WTC11 (cell line): ENCODE results near the gene NOX5. TPM values are rescaled to one million over a fixed set of nuclear protein-coding genes. Genes with fewer than 3 reads are reported as not detected.

ENCODE experiments used
- ATAC-seq: fragments of 200-7000 bp; cut with Tn5 transposase; 2 replicates; pipeline ENCODE4 v1.10.0; 2021; ENCODE audit warnings: mild to moderate bottlenecking, moderate library complexity
- CTCF ChIA-PET: fragments of 300-600 bp; sonication (Branson Sonifier 250); formaldehyde crosslinking; loops from one replicate; lab custom pipeline; 2021; ENCODE audit warnings: antibody characterized with exemption; lab: Charles Lee
- POLR2A ChIA-PET: fragments of 350-600 bp; sonication (Branson Sonifier 250); formaldehyde crosslinking; loops from one replicate; lab custom pipeline; 2021; ENCODE audit warnings: antibody characterized with exemption; lab: Charles Lee
- DNase-seq: peaks from one replicate; pipeline ENCODE4 v3.0.0; 2021; ENCODE audit warnings: low spot score
- H3K27ac Mint-ChIP-seq: 2 replicates; pipeline ENCODE4 v1.8.0; 2021; ENCODE audit warnings: mixed read lengths
- H3K27me3 Mint-ChIP-seq: 2 replicates; pipeline ENCODE4 v1.8.0; 2021; ENCODE audit warnings: low read depth, mild to moderate bottlenecking, moderate library complexity, mixed read lengths
- H3K36me3 Mint-ChIP-seq: 2 replicates; pipeline ENCODE4 v1.8.0; 2021; ENCODE audit warnings: mixed read lengths
- H3K4me1 Mint-ChIP-seq: 2 replicates; pipeline ENCODE4 v1.8.0; 2022; ENCODE audit warnings: mixed read lengths
- H3K4me3 Mint-ChIP-seq: 2 replicates; pipeline ENCODE4 v1.8.0; 2021; ENCODE audit warnings: mild to moderate bottlenecking, moderate library complexity, mixed read lengths
- H3K9me3 Mint-ChIP-seq: 2 replicates; pipeline ENCODE4 v1.8.0; 2021; ENCODE audit warnings: mixed read lengths
- CBFB ChIP-seq: sonication (generic); formaldehyde crosslinking; IDR thresholded peaks from 2 replicates; pipeline ENCODE4 v1.8.1; 2022; ENCODE audit warnings: mild to moderate bottlenecking, low read depth, missing genetic modification reagents
- CREB1 ChIP-seq: sonication (generic); formaldehyde crosslinking; IDR thresholded peaks from 2 replicates; pipeline ENCODE4 v1.8.0; 2023; ENCODE audit warnings: mild to moderate bottlenecking, missing genetic modification reagents
- FOXP1 ChIP-seq: sonication (generic); formaldehyde crosslinking; IDR thresholded peaks from 2 replicates; pipeline ENCODE4 v1.8.0; 2022; ENCODE audit warnings: missing genetic modification reagents, mild to moderate bottlenecking, moderate library complexity, borderline replicate concordance
- GRHL2 ChIP-seq: fragments of 250-450 bp; sonication (Bioruptor Pico); IDR thresholded peaks from 2 replicates; pipeline ENCODE4 v1.8.0; 2022; ENCODE audit warnings: mild to moderate bottlenecking, moderate library complexity; ENCODE audit not compliant: insufficient replicate concordance, severe bottlenecking
- NFATC4 ChIP-seq: fragments of 250-450 bp; sonication (Bioruptor Pico); IDR thresholded peaks from 2 replicates; pipeline ENCODE4 v1.9.0; 2021; ENCODE audit warnings: mild to moderate bottlenecking
- NR1H2 ChIP-seq: sonication (generic); formaldehyde crosslinking; IDR thresholded peaks from 2 replicates; pipeline ENCODE4 v1.9.0; 2021; ENCODE audit warnings: mild to moderate bottlenecking, moderate library complexity, missing genetic modification reagents
- OVOL2 ChIP-seq: fragments of 250-450 bp; sonication (Bioruptor Pico); IDR thresholded peaks from 2 replicates; pipeline ENCODE4 v1.9.0; 2021; ENCODE audit warnings: mild to moderate bottlenecking, borderline replicate concordance
- SMAD3 ChIP-seq: sonication (generic); formaldehyde crosslinking; IDR thresholded peaks from 2 replicates; pipeline ENCODE4 v1.8.0; 2022; ENCODE audit warnings: missing genetic modification reagents, mild to moderate bottlenecking, borderline replicate concordance
- SMAD4 ChIP-seq: sonication (generic); formaldehyde crosslinking; IDR thresholded peaks from 2 replicates; pipeline ENCODE4 v1.8.0; 2022; ENCODE audit warnings: mild to moderate bottlenecking, missing genetic modification reagents
- TEAD4 ChIP-seq: sonication (generic); formaldehyde crosslinking; IDR thresholded peaks from 2 replicates; pipeline ENCODE4 v1.8.0; 2022; ENCODE audit warnings: mild to moderate bottlenecking, missing genetic modification reagents
- ZNF138 ChIP-seq: sonication (generic); formaldehyde crosslinking; conservative IDR thresholded peaks from 2 replicates; pipeline ENCODE4 v1.8.1; 2022; ENCODE audit warnings: mild to moderate bottlenecking, moderate library complexity, missing genetic modification reagents
- ZNF423 ChIP-seq: fragments of 250-450 bp; sonication (Bioruptor Pico); IDR thresholded peaks from 2 replicates; pipeline ENCODE4 v2.1.2; 2022; ENCODE audit warnings: mild to moderate bottlenecking, moderate library complexity
- total RNA-seq: library from RNA; stranded (reverse); gene quantifications from 3 replicates; pipeline ENCODE4 v1.2.3, GENCODE V29; 2021
- TF ChIP-seq, protein P1 (sequence below): fragments of 250-450 bp; sonication (Bioruptor Pico); IDR thresholded peaks from 2 replicates; pipeline ENCODE4 v2.1.2; 2022; ENCODE audit warnings: mild to moderate bottlenecking, moderate library complexity
- TF ChIP-seq, protein P2 (sequence below): sonication (generic); formaldehyde crosslinking; IDR thresholded peaks from 2 replicates; pipeline ENCODE4 v1.8.0; 2022; ENCODE audit warnings: mild to moderate bottlenecking, missing genetic modification reagents
- TF ChIP-seq, protein P3 (sequence below): sonication (generic); formaldehyde crosslinking; IDR thresholded peaks from 2 replicates; pipeline ENCODE4 v1.8.1; 2023; ENCODE audit warnings: mild to moderate bottlenecking, missing genetic modification reagents
- TF ChIP-seq, protein P4 (sequence below): fragments of 250-450 bp; sonication (Bioruptor Pico); IDR thresholded peaks from 2 replicates; pipeline ENCODE4 v1.9.0; 2021; ENCODE audit warnings: mild to moderate bottlenecking
- TF ChIP-seq, protein P5 (sequence below): sonication (generic); formaldehyde crosslinking; IDR thresholded peaks from 2 replicates; pipeline ENCODE4 v1.8.1; 2023; ENCODE audit warnings: mild to moderate bottlenecking, missing genetic modification reagents, moderate library complexity
- TF ChIP-seq, protein P6 (sequence below): sonication (generic); formaldehyde crosslinking; IDR thresholded peaks from 2 replicates; pipeline ENCODE4 v1.8.1; 2023; ENCODE audit warnings: mild to moderate bottlenecking, moderate library complexity, missing genetic modification reagents
- TF ChIP-seq, protein P7 (sequence below): sonication (generic); formaldehyde crosslinking; IDR thresholded peaks from 2 replicates; pipeline ENCODE4 v1.8.1; 2022; ENCODE audit warnings: mild to moderate bottlenecking, missing genetic modification reagents, moderate library complexity, borderline replicate concordance
- TF ChIP-seq, protein P8 (sequence below): fragments of 250-450 bp; sonication (Bioruptor Pico); IDR thresholded peaks from 2 replicates; pipeline ENCODE4 v1.8.0; 2021; ENCODE audit warnings: mild to moderate bottlenecking
- TF ChIP-seq, protein P9 (sequence below): sonication (generic); formaldehyde crosslinking; IDR thresholded peaks from 2 replicates; pipeline ENCODE4 v1.8.0; 2022; ENCODE audit warnings: mild to moderate bottlenecking, missing genetic modification reagents

The NOX5 gene
- total RNA-seq, 1 experiment from 2014 or later: not detected

DNA sequence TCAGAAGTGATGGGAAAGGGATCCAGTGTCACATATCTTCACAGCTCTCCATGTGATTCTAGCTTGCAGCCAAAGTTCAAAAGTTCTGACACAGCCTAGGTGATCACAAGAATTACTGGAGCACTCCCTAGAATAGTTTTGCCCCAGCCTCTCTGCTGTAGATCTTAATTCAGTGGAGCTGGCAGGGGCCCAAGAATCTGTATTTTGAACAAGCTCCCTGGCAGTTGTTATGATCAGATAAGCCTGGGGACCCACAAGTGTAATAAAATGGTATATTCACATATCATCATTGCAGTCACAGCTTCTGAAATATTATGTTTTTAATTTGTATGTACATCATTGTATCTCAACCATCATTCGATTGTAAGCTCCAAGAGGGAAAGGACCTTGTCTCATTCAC, 62.3 kb downstream of the NOX5 start:
- ATAC-seq (no peak), DNase-seq (no peak)
- no peak overlapping the region for H3K27ac Mint-ChIP-seq
- no peak for TF ChIP-seq ZNF423 (CRISPR knock-in tag)
- no peak for TF ChIP-seq NFATC4
- TF ChIP-seq, protein P1, sequence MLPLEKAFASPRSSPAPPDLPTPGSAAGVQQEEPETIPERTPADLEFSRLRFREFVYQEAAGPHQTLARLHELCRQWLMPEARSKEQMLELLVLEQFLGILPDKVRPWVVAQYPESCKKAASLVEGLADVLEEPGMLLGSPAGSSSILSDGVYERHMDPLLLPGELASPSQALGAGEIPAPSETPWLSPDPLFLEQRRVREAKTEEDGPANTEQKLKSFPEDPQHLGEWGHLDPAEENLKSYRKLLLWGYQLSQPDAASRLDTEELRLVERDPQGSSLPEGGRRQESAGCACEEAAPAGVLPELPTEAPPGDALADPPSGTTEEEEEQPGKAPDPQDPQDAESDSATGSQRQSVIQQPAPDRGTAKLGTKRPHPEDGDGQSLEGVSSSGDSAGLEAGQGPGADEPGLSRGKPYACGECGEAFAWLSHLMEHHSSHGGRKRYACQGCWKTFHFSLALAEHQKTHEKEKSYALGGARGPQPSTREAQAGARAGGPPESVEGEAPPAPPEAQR: no peak
- TF ChIP-seq ZNF138 (CRISPR knock-in tag): no peak
- peaks cover 12% of the 10 kb centered on the region for H3K27me3 Mint-ChIP-seq
- 0 out of 2 replicates have a peak, but pooled peaks cover 3% of the 10 kb centered on the region for H3K36me3 Mint-ChIP-seq
- peaks cover 5% of the 10 kb centered on the region for H3K9me3 Mint-ChIP-seq
- no peak overlapping the region for H3K4me3 Mint-ChIP-seq
- CTCF ChIA-PET: interaction anchor here (0.9 to 1.2 kb wide), 2 partner anchors 10 to 17 kb away, joined by 3 to 4 read pairs; no protein-coding TSS in a partner anchor
- POLR2A ChIA-PET: no interaction called here
- H3K4me1 Mint-ChIP-seq: peaks cover 54% of the 10 kb centered on the region

DNA sequence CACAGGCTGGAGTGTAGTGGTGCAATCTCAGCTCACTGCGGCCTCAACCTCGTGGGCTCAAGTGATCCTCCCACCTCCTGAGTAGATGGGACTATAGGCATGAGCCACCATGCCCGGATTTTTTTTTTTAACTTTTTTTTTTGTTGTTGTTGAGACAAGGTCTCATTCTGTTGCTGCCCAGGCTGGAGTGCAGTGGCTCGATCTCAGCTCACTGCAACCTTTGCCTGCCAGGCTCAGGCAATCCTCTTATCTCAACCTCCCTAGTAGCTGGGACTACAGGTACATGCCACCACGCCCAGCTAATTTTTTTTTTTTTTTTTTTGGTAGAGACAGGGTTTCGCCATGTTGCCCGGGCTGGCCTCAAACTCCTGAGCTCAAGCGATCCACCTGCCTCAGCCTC, 64.1 kb downstream of the NOX5 start:
- Mint-ChIP-seq H3K4me3 (no peak overlapping the region), H3K36me3 (no peaks in the 10 kb centered on the region), H3K9me3 (no peaks in the 10 kb centered on the region), H3K27me3 (peaks cover 2% of the 10 kb centered on the region; the same call in 1 of the 2 replicates)
- CTCF ChIA-PET: interaction anchor here (0.7 kb wide), 1 partner anchor 39 kb away, joined by 4 read pairs; no protein-coding TSS in a partner anchor
- no peak for ATAC-seq
- TF ChIP-seq, protein P2, sequence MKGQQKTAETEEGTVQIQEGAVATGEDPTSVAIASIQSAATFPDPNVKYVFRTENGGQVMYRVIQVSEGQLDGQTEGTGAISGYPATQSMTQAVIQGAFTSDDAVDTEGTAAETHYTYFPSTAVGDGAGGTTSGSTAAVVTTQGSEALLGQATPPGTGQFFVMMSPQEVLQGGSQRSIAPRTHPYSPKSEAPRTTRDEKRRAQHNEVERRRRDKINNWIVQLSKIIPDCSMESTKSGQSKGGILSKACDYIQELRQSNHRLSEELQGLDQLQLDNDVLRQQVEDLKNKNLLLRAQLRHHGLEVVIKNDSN (CRISPR knock-in tag): no peak
- no peak for TF ChIP-seq GRHL2 (CRISPR knock-in tag)
- TF ChIP-seq, protein P3, sequence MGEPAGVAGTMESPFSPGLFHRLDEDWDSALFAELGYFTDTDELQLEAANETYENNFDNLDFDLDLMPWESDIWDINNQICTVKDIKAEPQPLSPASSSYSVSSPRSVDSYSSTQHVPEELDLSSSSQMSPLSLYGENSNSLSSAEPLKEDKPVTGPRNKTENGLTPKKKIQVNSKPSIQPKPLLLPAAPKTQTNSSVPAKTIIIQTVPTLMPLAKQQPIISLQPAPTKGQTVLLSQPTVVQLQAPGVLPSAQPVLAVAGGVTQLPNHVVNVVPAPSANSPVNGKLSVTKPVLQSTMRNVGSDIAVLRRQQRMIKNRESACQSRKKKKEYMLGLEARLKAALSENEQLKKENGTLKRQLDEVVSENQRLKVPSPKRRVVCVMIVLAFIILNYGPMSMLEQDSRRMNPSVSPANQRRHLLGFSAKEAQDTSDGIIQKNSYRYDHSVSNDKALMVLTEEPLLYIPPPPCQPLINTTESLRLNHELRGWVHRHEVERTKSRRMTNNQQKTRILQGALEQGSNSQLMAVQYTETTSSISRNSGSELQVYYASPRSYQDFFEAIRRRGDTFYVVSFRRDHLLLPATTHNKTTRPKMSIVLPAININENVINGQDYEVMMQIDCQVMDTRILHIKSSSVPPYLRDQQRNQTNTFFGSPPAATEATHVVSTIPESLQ (CRISPR knock-in tag): no peak
- no peak for TF ChIP-seq NR1H2 (CRISPR knock-in tag)
- TF ChIP-seq, protein P4, sequence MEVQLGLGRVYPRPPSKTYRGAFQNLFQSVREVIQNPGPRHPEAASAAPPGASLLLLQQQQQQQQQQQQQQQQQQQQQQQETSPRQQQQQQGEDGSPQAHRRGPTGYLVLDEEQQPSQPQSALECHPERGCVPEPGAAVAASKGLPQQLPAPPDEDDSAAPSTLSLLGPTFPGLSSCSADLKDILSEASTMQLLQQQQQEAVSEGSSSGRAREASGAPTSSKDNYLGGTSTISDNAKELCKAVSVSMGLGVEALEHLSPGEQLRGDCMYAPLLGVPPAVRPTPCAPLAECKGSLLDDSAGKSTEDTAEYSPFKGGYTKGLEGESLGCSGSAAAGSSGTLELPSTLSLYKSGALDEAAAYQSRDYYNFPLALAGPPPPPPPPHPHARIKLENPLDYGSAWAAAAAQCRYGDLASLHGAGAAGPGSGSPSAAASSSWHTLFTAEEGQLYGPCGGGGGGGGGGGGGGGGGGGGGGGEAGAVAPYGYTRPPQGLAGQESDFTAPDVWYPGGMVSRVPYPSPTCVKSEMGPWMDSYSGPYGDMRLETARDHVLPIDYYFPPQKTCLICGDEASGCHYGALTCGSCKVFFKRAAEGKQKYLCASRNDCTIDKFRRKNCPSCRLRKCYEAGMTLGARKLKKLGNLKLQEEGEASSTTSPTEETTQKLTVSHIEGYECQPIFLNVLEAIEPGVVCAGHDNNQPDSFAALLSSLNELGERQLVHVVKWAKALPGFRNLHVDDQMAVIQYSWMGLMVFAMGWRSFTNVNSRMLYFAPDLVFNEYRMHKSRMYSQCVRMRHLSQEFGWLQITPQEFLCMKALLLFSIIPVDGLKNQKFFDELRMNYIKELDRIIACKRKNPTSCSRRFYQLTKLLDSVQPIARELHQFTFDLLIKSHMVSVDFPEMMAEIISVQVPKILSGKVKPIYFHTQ (CRISPR knock-in tag): no peak
- no peak for TF ChIP-seq FOXP1 (CRISPR knock-in tag)
- no peak for TF ChIP-seq SMAD4
- TF ChIP-seq, protein P5, sequence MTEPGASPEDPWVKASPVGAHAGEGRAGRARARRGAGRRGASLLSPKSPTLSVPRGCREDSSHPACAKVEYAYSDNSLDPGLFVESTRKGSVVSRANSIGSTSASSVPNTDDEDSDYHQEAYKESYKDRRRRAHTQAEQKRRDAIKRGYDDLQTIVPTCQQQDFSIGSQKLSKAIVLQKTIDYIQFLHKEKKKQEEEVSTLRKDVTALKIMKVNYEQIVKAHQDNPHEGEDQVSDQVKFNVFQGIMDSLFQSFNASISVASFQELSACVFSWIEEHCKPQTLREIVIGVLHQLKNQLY (CRISPR knock-in tag): no peak
- TF ChIP-seq OVOL2 (CRISPR knock-in tag): no peak
- TF ChIP-seq, protein P6, sequence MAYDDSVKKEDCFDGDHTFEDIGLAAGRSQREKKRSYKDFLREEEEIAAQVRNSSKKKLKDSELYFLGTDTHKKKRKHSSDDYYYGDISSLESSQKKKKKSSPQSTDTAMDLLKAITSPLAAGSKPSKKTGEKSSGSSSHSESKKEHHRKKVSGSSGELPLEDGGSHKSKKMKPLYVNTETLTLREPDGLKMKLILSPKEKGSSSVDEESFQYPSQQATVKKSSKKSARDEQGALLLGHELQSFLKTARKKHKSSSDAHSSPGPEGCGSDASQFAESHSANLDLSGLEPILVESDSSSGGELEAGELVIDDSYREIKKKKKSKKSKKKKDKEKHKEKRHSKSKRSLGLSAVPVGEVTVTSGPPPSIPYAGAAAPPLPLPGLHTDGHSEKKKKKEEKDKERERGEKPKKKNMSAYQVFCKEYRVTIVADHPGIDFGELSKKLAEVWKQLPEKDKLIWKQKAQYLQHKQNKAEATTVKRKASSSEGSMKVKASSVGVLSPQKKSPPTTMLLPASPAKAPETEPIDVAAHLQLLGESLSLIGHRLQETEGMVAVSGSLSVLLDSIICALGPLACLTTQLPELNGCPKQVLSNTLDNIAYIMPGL (CRISPR knock-in tag): no peak
- TF ChIP-seq CBFB (CRISPR knock-in tag): no peak
- TF ChIP-seq, protein P7, sequence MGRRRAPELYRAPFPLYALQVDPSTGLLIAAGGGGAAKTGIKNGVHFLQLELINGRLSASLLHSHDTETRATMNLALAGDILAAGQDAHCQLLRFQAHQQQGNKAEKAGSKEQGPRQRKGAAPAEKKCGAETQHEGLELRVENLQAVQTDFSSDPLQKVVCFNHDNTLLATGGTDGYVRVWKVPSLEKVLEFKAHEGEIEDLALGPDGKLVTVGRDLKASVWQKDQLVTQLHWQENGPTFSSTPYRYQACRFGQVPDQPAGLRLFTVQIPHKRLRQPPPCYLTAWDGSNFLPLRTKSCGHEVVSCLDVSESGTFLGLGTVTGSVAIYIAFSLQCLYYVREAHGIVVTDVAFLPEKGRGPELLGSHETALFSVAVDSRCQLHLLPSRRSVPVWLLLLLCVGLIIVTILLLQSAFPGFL (CRISPR knock-in tag): no peak
- TF ChIP-seq, protein P8, sequence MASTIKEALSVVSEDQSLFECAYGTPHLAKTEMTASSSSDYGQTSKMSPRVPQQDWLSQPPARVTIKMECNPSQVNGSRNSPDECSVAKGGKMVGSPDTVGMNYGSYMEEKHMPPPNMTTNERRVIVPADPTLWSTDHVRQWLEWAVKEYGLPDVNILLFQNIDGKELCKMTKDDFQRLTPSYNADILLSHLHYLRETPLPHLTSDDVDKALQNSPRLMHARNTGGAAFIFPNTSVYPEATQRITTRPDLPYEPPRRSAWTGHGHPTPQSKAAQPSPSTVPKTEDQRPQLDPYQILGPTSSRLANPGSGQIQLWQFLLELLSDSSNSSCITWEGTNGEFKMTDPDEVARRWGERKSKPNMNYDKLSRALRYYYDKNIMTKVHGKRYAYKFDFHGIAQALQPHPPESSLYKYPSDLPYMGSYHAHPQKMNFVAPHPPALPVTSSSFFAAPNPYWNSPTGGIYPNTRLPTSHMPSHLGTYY (CRISPR knock-in tag): no peak
- TF ChIP-seq SMAD3 (CRISPR knock-in tag): no peak
- TF ChIP-seq, protein P9, sequence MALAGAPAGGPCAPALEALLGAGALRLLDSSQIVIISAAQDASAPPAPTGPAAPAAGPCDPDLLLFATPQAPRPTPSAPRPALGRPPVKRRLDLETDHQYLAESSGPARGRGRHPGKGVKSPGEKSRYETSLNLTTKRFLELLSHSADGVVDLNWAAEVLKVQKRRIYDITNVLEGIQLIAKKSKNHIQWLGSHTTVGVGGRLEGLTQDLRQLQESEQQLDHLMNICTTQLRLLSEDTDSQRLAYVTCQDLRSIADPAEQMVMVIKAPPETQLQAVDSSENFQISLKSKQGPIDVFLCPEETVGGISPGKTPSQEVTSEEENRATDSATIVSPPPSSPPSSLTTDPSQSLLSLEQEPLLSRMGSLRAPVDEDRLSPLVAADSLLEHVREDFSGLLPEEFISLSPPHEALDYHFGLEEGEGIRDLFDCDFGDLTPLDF (CRISPR knock-in tag): no peak
- TF ChIP-seq CREB1: no peak
- TF ChIP-seq TEAD4 (CRISPR knock-in tag): no peak
- TF ChIP-seq, all 79 proteins: peak for 0
- Mint-ChIP-seq H3K27ac (no peak overlapping the region), H3K4me1 (peaks cover 61% of the 10 kb centered on the region)
- DNase-seq: no peak
- POLR2A ChIA-PET: interaction anchor here (0.7 kb wide), 1 partner anchor 11 kb away, joined by 3 read pairs; no protein-coding TSS in a partner anchor
